HG03060 (cell line): ENCODE data around the gene WDR37.

Source experiments
- ATAC-seq: cut with Tn5 transposase; IDR thresholded peaks from one replicate; pipeline ENCODE4 v1.9.1; 2021; ENCODE audit warnings: low read depth, moderate number of reproducible peaks; ENCODE audit not compliant: unreplicated experiment

WDR37 gene

GRCh38 chr10:1121271-1121970 lies 65.2 kb downstream of the WDR37 start:
- ATAC-seq = no peak

DNA sequence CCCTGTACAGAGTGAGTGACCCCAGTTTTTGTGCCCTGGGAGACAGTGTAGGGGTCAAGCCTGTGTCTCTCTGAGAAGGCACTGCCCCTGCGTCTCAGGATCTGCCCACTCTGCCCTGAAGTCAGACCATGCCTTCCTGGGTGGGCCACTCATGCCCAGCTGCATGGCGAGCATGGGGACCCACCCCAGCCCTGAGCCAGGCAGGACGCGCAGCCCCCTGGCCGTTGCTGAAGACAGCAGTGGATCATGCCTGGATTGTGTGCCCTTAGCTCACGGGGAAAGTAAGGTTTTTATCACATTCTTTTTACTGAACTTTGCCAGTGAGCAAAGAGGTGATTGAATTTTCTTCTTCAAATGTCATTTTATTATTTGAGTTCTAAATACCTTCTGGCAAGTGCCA lies 66.2 kb downstream of the WDR37 start:
- ATAC-seq = no peak

DNA sequence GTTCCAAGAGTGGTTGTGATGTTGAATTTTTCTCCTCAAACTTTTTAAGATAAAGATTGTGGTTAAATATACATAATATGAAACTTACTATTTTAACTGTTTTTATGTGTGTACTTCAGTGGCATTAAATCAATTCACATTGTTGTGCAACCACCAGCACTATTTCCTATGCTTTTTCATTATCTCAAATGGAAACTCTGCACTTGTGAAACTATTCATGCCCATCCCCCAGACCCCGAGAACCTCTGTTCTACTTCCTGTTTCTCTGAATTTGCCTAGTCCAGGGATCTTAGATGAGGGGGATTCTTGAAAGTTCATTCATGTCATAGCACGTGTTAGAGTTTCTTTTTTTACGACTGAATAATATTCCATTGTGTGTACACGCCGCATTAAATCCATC lies 67.0 kb downstream of the WDR37 start:
- no peak for ATAC-seq

- ATAC-seq = no peak
These were observed 67.8 kb downstream of the WDR37 start for GRCh38 chr10:1123972-1124371.

DNA sequence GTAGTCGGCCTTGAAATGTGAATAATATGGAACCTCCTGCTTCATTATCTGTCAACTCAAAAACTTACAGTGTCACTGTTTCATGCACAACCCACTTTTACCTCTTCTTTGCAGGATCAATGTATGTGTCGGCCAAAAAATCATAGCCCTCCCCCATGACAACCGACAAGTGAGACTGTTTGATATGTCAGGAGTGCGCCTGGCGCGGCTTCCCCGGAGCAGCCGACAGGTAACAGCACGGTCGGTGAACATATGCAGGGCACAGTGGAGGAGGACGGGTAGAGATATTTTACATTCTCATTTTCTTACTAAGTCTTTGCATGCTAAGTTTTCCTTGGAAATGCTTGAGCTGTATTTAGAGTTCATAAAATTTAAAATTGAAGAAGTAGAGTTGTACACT lies 68.6 kb downstream of the WDR37 start:
- ATAC-seq = no peak

- ATAC-seq = no peak
These were observed 70.3 kb downstream of the WDR37 start for GRCh38 chr10:1126461-1126860.

GRCh38 chr10:1127629-1128028 lies 71.4 kb downstream of the WDR37 start:
- ATAC-seq = no peak

GRCh38 chr10:1128115-1128514 lies 71.9 kb downstream of the WDR37 start:
- ATAC-seq = no peak

- no peak for ATAC-seq
These were observed 72.5 kb downstream of the WDR37 start for GRCh38 chr10:1128649-1129048.

GRCh38 chr10:1130226-1130625 lies 74.0 kb downstream of the WDR37 start:
- ATAC-seq = no peak

DNA sequence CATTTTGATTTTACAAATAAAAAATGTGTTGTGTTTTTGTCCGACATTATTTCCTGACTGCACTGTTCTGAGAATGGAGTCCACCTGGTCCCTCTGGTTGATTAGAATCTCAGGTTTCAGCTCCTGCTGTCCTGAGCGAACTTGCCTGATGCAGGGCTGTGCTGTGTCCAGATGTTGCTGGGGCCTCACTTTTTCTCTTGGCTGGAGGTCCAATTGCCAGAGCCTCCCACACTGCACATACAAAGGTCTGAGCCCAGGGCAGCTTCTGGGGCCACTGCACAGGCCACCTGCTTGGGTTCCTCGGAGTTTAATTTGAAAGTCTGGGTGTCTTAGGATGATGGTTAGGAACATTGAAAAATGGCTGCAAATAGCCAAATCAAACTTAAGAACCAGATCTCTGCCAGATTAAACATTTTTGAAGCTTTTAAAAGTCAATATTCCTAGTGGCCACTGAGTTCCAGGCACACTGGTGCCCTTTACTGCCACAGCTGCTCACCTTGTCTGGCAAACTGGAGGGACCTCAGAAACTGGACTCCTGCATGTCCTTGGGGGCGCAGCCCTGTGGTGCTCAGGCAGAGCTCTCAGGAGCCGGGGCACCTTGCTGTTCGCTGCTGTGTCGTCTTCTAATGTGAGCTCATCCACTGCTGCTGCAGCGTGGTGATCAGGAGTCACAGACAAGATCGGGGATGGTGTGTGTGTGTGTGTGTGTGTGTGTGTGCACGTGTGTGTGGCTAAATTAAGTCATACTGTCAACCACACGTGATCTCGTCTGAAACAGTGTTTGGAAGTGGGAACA lies 75.0 kb downstream of the WDR37 start:
- no peak for ATAC-seq

DNA sequence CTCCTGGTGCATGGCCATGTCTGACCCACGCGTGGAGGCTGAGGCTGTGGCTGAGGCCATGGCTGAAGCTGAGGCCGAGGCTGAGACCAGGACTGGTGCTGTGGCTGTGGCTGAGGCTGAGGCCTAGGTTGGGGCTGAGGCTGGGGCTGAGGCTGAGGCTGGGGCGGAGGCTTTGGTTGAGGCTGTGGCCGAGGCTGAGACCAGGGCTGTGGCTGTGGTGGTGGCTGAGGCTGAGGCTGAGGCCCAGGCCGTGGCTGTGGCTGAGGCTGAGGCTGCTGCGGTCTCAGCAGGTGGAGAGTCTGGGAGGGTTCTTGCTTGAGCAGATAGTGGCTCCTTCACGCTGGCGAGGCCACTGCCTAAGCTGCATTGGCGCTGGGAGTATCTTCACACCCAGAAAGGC lies 76.4 kb downstream of the WDR37 start:
- no peak for ATAC-seq

DNA sequence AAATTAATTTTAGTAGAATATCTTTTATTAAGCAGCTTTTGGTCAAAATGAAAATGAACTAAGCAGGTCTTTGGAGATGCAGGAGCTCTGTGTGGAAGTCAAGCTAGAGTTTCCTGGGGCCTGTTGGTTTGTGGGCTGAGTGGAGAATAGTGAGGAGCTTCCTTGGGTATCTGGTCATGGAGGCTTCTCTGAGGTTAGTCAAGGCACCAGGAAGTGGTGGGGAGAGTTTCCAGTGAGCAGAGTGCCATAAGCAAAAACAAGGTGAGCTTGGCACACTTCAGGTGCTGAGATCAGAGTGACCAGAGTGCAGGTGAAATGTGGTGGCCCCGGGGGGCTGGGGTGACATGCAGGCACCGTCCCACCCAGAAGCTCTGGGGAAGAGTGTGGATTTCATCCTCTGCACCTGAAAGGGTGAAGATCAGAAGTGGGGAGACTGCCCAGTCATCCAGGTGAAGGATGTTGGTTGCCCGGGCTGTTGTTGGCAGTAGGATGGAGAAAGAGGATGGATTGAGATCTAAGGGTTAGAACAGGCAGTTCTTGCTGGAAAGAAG lies 77.4 kb downstream of the WDR37 start:
- ATAC-seq = no peak

GRCh38 chr10:1134156-1134555 lies 78.0 kb downstream of the WDR37 start:
- ATAC-seq = no peak

DNA sequence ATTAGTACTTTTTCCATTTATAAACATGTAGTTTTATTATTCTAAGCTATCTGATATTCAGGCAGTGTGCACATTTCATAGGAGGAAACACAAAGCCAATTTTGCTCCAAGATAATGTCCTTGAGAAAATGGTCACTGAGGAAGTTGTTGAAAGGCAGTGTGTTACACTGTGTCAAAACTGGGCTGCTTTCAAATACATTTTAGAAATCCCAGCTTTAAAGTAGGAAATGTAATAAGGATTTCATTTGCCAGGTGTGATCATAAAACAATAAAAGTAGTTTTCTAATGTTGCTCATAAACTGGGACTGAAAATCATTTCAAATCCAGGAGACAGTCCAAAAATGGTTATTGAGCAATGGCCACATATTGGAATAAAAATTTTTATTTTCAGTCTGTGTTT lies 80.1 kb downstream of the WDR37 start:
- no peak for ATAC-seq

- no peak for ATAC-seq
These were observed 81.4 kb downstream of the WDR37 start for GRCh38 chr10:1137499-1138163.

DNA sequence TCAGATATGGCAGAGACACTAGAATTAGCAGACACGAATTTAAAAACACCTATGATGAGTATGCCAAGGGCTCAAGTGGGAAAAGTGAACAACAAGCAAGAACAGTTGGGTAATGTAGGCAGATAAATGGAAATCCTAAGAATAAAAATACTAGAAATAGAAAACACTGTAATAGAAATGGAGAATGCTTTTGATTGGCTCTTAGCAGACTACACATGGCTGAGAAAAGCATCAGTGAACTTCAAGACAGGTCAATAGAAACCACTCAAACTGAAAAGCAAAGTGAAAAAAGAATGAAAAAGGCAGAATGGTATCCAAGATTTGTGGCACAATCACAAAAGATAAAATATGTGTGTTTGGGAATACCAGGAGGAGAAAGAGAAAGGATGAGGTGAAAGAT lies 82.3 kb downstream of the WDR37 start:
- ATAC-seq = no peak

DNA sequence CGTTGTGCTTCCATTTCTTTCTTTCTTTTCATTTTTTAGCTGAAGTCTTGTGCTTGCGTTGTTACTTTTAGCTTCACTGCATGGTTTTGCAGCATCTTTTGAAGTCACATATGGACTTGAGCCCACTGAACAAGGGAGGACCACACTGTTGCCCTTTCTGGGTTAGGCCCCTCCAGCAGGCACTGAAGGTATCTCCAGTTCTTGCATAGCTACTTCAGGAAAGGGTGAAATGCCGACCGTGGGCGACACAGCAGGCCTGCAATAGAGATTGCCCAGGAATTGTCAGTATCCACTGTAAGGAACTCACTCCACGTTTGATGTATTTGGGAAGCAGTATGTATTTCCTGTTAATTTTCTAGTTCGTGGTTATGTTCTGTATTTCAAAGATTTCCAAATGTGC lies 85.1 kb downstream of the WDR37 start:
- ATAC-seq = no peak

GRCh38 chr10:1141701-1142100 lies 85.5 kb downstream of the WDR37 start:
- ATAC-seq = no peak

- ATAC-seq = no peak
These were observed 86.4 kb downstream of the WDR37 start for GRCh38 chr10:1142596-1142995.

- ATAC-seq = no peak
These were observed 91.6 kb downstream of the WDR37 start for GRCh38 chr10:1147810-1148209.
